Ramos (cell line): ENCODE results near the gene EXOC4.
"Not testable (repeated sequence)": the region's sequence is repeated elsewhere in the genome, so short reads cannot be mapped to it uniquely, and the experiment has no call there.

Source experiments
- in situ Hi-C: fragments of 300-500 bp; cut with MboI; formaldehyde crosslinking; loops from one replicate; pipeline ENCODE4 v1.14.3; 2022; ENCODE audit warnings: low sequenced_read_pairs; ENCODE audit not compliant: unreplicated experiment

The EXOC4 gene

GRCh38 chr7:133977409-133978274 is 724.8 kb downstream of the EXOC4 start:
- in situ Hi-C loops: no loop called here

DNA sequence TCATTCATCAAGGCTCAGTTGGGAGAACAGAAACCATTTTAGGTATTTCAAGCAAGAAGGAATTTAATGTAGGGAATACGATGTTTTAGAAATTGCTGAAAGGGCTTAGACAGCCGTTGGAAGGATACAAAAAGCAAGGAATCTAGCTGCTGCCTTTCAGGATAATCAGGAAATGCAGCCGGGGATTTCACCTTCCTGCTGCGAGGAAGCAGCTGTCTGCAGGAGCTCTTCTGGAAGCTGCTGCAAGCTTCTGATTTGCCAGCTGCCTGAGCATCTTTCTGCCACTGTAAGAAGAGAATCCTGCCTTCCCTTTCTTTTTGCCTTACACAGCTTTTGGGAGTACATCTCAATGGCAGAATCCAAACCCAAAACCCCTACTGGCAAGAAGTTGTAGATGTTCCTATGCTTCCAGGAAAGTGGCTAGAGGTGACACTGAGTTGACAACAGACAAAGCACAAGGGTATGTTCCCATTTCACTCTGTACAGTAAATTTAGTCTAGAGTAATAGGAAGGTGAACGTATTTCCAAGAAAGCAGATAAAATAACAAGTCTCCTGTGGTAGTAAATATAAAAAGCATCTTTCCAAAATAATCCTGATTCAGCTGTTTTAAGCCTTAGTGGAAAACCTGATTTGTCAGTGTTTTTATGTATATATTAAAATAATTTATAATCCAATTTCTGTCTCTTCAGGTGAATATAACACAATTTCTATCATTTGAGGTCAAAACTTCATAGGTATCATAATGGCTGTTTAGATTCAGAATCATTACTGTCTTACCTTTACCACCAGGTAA is 725.8 kb downstream of the EXOC4 start:
- in situ Hi-C loops: no loop called here

DNA sequence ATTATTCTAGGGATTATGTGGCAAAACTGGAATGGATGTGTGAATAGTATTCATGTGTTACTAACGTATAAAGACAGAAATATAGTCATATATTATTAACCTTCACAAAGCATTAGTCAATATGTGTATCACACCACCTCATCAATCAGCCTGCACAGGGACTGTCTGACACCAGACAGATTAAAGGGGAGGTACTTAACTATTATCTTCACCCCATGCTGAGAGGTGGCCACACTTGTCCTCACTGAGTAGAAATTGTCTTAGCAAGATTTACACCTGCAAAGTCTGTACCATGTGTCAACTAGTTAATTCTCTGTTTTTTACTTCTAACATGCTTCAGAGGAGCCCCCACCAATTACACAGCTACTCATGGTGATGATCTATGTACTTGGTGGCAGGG is 727.9 kb downstream of the EXOC4 start:
- in situ Hi-C loops: no loop called here

DNA sequence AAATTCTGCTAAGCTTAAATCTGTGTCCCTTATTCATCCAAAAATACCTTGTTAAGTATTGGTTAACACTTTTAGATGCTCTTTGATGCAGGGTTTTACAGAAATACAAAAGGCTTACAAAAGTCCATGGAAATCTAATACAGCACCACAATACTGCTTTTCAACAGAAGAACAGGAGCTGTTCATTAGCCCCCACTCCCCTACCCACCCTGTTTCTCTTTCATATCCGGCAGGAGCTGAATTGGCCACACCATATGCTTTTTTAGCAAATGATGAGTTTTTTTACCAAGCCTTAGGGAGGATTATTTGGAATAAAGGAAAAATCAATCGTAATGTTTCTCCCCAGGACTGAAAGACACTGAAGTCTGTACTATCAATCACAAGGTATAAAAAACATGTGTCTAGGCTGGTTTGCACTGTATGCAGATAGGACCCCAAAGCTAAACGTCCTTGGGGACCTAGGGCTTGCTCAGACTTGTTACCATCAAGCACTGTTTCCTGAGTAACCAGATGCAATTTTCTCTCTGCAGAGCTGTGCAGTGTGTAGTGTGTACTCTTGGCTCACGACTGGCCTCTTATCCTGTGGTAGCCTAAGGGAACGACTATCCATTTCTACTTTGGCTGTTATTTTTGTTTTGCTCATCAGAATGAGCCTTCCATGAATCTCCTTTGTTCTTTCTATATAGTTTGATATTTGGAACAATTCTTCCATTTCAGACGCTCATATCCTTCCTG is 731.0 kb downstream of the EXOC4 start:
- in situ Hi-C loops: no loop called here

GRCh38 chr7:133985300-133985699 is 732.4 kb downstream of the EXOC4 start:
- in situ Hi-C loops: no loop called here

DNA sequence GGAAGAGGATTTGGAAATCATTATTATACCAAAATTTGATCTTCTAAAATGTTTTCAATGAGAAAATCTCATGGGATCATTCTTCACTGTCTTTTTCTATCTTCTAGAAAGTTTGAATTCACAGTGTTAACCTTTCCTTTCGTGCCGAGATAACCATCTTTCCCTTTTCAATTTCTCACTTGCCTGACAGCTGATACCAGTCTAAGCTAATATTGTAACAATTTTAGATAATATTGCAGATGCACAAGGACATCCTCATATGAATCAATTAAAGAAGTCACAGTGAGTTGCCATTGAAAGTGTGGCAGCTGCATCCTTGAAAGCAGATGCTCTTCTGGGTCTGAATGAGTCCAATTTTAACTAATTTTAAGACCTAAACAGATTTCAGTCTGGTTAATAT is 734.7 kb downstream of the EXOC4 start:
- in situ Hi-C loops: no loop called here

DNA sequence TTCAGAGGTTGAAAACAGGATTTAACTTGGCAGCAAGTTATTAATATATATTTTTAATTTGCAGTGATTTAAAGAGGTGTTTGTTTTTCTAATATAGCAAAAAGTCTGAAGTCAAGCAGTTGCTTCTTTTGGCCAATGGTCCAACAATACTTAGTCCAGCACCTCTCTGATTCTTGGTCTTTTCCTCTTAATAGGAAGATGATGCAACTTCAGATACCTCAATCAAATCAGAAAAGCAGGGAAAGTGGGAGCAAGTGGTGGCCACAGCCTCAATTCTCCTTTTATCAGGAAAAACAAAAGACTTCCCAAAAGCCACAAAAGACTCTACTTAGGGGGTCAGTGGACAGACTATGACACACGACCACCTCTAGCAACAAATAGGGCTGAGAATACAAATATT is 740.7 kb downstream of the EXOC4 start:
- in situ Hi-C loops: no loop called here

- in situ Hi-C loops: not testable (repeated sequence)
Measured at GRCh38 chr7:133994100-133994499, 741.2 kb downstream of the EXOC4 start.

- in situ Hi-C loops: no loop called here
Measured at GRCh38 chr7:133997463-133997862, 744.6 kb downstream of the EXOC4 start.

GRCh38 chr7:133999178-133999577 is 746.3 kb downstream of the EXOC4 start:
- in situ Hi-C loops: no loop called here

- in situ Hi-C loops: loop anchor here (25.0 kb wide), 1 partner anchor 1693 kb away; no protein-coding TSS in a partner anchor
Measured at GRCh38 chr7:134004829-134005505, 752.1 kb downstream of the EXOC4 start.

GRCh38 chr7:134009314-134010110 is 756.6 kb downstream of the EXOC4 start:
- in situ Hi-C loops: loop anchor here (25.0 kb wide), 1 partner anchor 1697 kb away; no protein-coding TSS in a partner anchor

DNA sequence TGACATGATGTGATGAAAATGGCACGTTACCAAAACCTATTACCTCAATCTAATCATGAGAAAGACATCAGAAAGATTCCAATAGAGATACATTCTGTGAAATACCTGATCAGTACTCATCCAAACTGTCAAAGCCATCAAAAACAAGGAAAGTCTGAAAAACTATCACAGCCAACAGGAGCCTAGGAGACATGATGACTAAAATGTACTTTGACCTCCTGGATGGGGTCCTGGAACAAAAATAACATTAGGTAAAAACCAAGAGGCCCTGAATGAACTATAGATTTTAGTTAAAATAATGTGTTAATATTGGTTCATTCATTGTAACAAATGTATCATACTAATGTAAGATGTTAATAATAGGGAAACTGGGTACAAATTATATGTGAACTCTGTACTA is 760.4 kb downstream of the EXOC4 start:
- in situ Hi-C loops: loop anchor here (25.0 kb wide), 1 partner anchor 1701 kb away; no protein-coding TSS in a partner anchor

DNA sequence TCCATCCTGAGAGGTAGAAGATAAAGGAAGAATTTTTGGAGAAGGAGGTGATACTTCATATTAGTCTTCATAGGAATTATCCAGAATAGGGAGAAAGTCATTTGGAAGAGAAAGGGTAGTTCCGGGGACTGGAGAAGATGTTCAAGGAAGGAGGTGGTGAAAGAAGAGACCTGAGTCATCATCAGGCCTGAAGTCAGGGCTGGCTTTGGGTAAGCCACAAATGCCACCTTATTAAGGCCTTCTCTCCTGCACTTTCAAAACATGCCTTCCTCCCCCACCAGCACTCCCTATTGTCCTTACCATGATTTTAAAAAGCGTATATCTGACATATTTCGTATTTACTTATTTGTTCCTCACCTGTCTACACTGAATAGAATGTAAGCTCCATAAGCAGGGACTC is 762.1 kb downstream of the EXOC4 start:
- in situ Hi-C loops: loop anchor here (25.0 kb wide), 1 partner anchor 1703 kb away; no protein-coding TSS in a partner anchor

GRCh38 chr7:134016223-134016941 is 763.5 kb downstream of the EXOC4 start:
- in situ Hi-C loops: loop anchor here (25.0 kb wide), 1 partner anchor 1704 kb away; no protein-coding TSS in a partner anchor

GRCh38 chr7:134016942-134017303 is 764.0 kb downstream of the EXOC4 start:
- in situ Hi-C loops: loop anchor here (25.0 kb wide), 1 partner anchor 1705 kb away; no protein-coding TSS in a partner anchor

- in situ Hi-C loops: loop anchor here (25.0 kb wide), 1 partner anchor 1706 kb away; no protein-coding TSS in a partner anchor
Measured at GRCh38 chr7:134018306-134018705, 765.4 kb downstream of the EXOC4 start.

DNA sequence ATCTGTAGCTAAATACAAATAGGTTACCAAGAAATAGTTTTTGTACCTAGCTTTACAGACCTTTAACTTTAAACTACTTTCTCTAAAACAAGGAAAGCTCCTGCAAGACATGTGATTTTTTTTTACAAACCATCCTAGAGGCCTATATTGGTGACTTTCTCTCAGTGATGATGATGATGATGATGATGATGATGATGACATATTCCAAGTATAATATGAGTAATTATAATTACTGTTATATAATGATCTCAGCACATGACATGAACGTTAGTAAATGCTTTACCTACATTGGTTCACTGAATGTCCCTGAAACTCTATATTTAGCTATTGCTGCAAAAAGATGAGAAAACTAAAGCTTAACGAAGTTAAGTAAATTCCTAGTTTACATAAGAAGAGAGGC is 766.4 kb downstream of the EXOC4 start:
- in situ Hi-C loops: loop anchor here (25.0 kb wide), 1 partner anchor 1707 kb away; no protein-coding TSS in a partner anchor
